AG09319 (cell line): ENCODE results near the gene TMCO1.
"Not testable (repeated sequence)": the region's sequence is repeated elsewhere in the genome, so short reads cannot be mapped to it uniquely, and the experiment has no call there.

ENCODE experiments used
- DNase-seq: peaks from one replicate; pipeline ENCODE4 v3.0.0-alpha.2; 2010; ENCODE audit warnings: low read depth; ENCODE audit errors: extremely low read depth
- TF ChIP-seq, protein P1 (sequence below): IDR thresholded peaks from 2 replicates; pipeline ENCODE4 v1.5.1; 2011; ENCODE audit warnings: low read depth, mild to moderate bottlenecking, inconsistent platforms, low read length, moderate library complexity

Gene TMCO1

DNA sequence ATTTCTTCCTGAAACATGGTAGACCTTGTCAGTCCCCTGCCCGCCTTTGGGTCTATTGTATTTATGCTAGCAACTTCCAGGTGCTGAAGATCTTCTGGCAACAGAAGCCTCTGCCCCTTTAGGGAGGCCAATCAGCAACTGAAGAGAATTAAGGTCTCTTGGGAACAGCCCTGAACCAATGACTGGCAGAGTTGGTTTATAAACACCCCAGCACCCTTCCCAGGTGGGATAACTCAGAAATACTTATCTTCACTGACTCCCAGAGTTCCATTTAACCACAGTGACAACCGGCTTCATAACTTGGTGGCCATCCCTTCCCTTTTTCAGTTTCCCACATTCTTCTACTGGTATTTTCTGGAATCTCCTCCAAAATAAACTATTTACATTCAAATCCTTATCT is 27.2 kb upstream of the TMCO1 start:
- no peak for DNase-seq
- TF ChIP-seq, protein P1, sequence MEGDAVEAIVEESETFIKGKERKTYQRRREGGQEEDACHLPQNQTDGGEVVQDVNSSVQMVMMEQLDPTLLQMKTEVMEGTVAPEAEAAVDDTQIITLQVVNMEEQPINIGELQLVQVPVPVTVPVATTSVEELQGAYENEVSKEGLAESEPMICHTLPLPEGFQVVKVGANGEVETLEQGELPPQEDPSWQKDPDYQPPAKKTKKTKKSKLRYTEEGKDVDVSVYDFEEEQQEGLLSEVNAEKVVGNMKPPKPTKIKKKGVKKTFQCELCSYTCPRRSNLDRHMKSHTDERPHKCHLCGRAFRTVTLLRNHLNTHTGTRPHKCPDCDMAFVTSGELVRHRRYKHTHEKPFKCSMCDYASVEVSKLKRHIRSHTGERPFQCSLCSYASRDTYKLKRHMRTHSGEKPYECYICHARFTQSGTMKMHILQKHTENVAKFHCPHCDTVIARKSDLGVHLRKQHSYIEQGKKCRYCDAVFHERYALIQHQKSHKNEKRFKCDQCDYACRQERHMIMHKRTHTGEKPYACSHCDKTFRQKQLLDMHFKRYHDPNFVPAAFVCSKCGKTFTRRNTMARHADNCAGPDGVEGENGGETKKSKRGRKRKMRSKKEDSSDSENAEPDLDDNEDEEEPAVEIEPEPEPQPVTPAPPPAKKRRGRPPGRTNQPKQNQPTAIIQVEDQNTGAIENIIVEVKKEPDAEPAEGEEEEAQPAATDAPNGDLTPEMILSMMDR, result no peak

DNA sequence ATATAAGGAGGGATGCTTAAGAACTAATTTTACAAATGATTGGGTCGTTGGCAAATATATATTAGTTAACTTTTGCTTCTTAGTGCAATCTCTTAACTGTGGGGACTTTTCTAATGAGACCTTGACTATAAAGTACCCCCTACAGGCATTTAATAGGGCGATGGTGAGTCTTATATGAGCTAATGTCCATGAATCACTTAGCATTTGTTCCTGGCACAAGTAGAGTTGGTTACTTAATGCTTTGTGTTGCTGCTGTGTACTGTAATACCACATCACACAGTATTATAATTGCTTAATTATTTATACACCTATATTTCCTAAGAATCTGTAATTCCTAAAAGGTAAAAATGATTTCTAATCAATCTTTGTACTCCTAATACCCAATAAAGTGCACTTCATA is 25.3 kb upstream of the TMCO1 start:
- no peak for DNase-seq
- TF ChIP-seq, protein P1, result no peak

DNA sequence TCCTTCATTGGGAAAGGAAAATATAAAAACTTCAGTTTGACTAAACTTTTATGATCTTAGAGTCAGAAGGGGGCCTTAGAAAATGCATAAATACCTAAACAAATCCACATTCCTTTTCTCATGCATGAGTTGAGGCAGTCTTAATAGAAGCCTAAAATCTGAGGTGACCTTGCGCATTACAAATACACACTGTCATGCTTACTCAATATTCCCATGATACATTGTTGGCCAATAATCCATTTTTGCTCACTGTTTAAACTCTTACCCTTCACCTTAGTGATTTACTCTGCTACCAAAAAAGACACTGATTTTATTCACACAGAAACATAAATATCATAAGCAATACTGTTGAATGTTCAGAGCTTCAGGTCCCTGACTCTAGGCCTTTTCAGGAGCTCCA is 19.1 kb upstream of the TMCO1 start:
- TF ChIP-seq, protein P1, result no peak
- no peak for DNase-seq

DNA sequence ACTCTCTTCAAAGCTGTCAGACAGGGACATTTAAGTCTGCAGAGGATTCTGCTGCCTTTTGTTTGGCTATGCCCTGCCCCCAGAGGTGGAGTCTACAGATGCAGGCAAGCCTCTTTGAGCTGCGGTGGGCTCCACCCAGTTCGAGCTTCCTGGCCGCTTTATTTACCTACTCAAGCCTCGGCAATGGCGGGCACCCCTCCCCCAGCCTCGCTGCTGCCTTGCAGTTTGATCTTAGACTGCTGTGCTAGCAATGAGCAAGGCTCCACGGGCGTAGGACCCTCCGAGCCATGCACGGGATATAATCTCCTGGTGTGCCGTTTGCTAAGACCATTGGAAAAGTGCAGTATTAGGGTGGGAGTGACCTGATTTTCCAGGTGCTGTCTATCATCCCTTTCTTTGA is 14.9 kb upstream of the TMCO1 start:
- not testable (repeated sequence) for DNase-seq

DNA sequence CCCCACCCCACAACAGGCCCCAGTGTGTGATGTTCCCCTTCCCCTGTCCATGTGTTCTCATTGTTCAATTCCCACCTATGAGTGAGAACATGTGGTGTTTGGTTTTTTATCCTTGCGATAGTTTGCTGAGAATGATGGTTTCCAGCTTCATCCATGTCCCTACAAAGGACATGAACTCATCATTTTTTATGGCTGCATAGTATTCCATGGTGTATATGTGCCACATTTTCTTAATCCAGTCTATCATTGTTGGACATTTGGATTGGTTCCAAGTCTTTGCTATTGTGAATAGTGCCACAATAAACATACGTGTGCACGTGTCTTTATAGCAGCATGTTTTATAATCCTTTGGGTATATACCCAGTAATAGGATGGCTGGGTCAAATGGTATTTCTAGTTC is 9.5 kb upstream of the TMCO1 start:
- not testable (repeated sequence) for DNase-seq

DNA sequence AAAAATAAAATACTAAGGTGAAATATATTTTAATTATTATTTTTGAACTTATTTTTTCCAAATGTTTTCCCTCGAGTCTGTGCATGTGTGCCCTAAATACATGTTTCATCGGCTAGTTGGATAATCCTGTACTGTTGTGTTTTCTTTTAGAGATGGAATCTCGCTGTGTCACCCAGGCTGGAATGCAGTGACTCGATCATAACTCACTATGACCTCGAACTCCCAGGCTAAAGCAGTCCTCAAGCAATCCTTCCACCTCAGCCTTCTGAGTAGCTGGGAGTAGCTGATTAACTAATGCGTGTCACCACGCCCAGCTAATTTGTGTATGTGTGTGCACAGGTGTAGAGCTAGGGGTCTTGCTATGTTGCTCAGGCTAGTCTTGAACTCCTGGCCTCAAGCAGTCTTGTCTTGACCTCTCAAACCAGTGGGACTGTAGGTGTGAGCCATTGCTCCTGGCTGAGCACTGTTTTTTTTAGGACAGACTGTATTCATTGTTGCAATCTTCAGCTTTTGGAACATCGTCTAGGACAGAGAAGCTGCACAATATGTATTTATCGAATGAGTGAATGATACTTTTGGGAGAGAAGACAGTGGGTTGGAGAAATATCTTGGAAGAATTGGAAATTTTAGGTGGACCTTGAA is 4.8 kb upstream of the TMCO1 start:
- TF ChIP-seq, protein P1, result no peak
- DNase-seq, result no peak

DNA sequence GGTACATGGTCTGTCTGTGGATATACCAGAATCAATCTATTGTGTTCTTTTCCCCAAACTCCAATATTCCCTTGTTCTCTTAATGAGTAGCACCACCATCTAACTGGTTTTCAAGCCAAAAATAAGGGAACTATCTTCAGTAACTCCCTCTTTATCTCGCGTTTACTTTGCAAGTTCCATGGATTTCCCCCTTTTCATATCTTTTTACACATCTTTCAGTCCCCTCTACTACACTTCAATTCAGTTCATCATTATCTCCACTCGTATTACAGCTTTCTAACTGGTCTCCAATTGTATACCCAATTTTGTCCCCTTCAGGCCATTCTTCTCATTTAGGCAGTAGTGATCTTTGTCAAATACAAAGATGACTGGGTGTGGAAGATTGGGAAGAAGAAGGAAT is 4.1 kb upstream of the TMCO1 start:
- DNase-seq, result no peak
- TF ChIP-seq, protein P1, result no peak

DNA sequence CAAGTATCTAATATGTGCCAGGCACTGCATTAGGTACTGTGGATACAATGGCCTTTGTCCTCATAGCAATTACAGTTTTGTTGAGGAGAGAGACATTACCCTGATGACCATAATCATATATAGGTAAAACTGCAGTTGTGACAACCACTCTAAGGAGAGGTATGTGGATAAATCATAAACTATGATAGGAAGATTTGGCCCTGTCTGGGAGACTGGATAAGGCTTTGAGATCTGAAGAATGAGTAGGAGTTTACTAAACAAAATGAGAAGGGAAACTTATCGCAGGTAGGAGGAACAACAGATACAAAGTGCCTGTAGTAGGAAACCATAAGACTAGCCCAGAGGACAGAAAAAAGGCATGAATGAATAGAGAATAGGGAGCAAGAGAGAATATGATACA is 4.4 kb downstream of the TMCO1 start:
- no peak for DNase-seq
- TF ChIP-seq, protein P1, result no peak
